IPS DF 4.7 (cell line): ENCODE measurements around the gene DDX49.
"Not testable (repeated sequence)": the region's sequence is repeated elsewhere in the genome, so short reads cannot be mapped to it uniquely, and the experiment has no call there.

Experiments used
- DNase-seq: peaks from one replicate; pipeline ENCODE4 v3.0.0-alpha.2; 2013; ENCODE audit warnings: low spot score; ENCODE audit errors: extremely low read depth

Gene DDX49

GRCh38 chr19:18910801-18911436 is 8.6 kb upstream of the DDX49 start:
- DNase-seq = no peak

DNA sequence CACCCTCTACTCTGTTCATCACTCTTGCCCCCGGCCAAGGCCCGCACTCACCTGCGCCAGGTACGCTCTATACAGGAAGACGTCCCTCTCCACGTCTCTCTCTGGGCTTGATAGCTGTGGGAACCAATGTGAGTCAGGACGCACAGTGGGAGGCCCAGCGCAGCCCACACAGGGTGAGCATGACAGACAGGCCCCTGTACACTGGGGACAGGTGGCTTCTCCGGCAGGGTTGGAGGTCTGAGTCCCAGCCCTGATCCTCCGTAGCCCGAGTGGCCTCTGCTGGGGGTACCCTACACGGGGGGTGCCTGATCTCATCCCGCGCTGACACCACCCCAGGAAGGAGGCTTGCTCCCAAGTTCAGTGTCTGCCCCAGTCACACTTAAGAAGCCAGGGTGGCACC is 6.6 kb upstream of the DDX49 start:
- no peak for DNase-seq

- DNase-seq = no peak
Observed at GRCh38 chr19:18913466-18913865, 6.0 kb upstream of the DDX49 start.

DNA sequence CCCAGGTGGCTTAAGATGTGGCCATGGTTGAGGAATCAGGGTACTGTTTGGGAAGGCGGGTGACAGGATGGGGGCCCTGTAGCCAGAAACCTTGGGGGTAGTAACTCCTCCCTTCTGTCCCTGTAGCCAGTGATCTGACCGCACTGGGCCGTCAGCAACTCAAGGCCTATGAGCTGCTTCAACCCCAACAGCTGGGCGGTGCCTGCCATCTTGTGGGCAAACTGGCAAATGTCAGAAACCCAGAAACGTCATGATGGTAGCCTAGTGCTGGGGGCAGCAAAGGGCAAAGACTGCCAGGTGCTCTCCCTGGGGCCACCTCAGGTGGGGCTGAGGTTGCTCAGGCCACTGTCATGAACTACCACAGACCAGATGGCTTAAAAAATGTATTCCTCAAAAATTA is 3.9 kb upstream of the DDX49 start:
- no peak for DNase-seq

- not testable (repeated sequence) for DNase-seq
Observed at GRCh38 chr19:18917593-18917992, 1.9 kb upstream of the DDX49 start.

DNA sequence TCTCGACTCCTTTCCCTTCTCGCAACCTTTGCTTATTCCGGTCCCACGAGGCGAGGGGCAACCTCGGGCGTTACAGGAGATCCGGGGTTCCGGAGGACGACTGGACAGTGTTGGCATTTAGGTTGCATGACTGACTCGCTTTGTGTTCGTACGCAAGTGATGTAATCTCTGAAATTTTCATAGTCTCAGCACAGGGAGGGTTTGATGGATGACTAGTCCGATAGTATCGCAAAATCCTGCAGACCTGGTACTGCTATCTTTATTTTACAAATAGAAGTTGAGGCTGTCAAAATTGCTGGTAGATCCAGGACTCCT is 342 bp downstream of the DDX49 start:
- DNase-seq = no peak

DNA sequence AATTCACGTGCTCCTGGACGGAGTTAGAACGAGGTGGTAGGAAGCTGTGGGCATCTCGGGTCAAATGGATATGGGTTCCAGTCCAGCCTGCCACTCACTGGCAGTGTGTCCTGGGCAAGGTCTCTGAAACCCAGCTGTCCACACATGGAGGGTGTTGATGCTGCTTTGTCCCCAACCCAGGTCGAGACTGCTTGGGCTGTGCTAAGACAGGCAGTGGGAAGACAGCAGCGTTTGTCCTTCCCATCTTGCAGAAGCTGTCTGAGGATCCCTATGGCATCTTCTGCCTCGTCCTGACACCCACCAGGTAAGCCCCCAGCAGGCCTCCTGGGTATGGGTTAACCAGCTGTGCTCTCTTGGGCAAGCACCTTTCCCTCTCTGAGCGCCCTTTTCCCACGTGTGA is 885 bp downstream of the DDX49 start:
- DNase-seq = no peak

GRCh38 chr19:18921593-18921992 is 2.1 kb downstream of the DDX49 start:
- no peak for DNase-seq

DNA sequence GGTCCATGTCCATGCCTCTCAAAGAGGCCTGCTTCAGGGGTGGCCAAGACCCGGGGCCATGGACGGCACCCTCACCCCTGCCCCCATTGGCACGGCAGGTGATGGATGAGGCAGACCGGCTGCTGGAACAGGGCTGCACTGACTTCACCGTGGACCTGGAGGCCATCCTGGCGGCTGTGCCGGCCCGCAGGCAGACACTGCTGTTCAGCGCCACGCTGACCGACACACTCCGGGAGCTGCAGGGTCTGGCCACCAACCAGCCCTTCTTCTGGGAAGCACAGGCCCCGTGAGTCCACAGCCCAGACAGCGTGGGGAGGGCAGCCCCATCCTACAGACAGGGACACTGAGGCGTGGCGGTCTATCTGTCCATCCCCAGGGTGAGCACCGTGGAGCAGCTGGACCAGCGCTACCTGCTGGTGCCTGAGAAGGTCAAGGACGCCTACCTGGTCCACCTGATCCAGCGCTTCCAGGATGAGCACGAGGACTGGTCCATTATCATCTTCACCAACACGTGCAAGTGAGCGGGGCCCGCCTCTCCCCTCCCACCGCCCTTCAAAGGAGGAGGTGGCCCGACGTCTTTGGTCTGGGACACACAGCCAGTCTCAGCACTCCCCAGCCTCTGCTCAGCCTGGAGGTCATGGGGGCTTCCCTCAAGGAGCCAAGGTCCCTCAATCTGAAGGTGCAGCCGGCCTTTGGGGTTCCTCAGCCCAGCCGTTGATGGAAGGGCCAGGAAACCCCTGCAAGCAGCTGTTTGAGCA is 2.9 kb downstream of the DDX49 start:
- DNase-seq = no peak

DNA sequence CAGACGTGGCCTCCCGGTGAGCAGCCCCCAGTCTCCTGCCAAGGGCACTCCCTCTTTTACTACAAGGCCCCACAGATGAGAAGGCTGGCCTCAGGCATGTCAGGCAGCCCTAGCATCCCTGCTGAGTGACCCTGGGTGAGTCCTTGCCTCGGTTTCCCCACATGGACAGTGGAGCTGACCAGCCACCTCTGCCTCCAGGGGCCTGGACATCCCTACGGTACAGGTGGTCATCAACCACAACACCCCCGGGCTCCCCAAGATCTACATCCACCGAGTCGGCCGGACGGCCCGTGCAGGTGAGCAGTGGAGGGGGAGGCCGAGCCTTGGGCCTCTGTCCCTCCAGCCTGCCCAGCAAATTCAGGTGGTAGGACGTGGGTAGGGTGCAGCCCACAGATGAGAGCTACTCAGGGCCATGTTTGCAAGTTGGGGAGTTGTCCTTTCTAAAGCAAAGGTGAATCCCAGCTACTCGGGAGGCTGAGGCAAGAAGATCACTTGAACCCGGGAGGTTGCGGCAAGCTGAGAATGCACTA is 5.2 kb downstream of the DDX49 start:
- no peak for DNase-seq

DNA sequence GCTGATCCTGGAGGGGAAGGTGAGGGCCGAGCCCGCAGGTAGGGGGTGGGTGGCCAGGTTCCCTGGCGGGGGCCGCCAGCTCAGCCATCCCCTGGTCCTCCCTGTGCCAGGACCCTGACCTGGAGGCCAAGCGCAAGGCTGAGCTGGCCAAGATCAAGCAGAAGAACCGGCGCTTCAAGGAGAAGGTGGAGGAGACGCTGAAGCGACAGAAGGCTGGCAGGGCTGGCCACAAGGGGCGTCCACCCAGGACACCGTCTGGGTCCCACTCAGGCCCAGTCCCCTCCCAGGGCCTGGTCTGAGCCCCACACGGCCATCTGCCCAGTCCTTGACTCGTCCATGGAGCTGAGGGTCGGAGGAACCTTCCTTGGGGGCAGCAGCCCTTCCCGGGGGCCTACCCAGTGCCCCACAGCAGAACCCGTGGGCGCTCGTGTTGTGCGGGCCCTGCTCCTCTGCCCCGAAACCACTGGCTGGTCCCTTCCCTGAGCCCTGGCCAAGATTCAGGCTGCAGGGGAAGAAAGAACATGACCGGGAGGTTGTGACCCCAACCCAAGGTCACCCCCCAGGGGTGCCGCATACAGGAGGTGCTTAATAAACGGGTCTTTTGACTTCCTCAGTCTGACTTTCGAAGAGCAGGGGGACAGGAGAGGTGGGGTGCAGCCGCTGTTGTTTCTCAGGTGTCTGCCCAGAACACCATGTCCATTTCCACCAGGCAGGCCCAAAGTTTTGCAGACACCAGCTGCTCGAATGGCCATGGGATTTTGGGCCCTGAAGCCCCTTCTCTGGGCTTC is 8.7 kb downstream of the DDX49 start:
- DNase-seq = no peak

- no peak for DNase-seq
Observed at GRCh38 chr19:18929311-18929710, 9.8 kb downstream of the DDX49 start.

DNA sequence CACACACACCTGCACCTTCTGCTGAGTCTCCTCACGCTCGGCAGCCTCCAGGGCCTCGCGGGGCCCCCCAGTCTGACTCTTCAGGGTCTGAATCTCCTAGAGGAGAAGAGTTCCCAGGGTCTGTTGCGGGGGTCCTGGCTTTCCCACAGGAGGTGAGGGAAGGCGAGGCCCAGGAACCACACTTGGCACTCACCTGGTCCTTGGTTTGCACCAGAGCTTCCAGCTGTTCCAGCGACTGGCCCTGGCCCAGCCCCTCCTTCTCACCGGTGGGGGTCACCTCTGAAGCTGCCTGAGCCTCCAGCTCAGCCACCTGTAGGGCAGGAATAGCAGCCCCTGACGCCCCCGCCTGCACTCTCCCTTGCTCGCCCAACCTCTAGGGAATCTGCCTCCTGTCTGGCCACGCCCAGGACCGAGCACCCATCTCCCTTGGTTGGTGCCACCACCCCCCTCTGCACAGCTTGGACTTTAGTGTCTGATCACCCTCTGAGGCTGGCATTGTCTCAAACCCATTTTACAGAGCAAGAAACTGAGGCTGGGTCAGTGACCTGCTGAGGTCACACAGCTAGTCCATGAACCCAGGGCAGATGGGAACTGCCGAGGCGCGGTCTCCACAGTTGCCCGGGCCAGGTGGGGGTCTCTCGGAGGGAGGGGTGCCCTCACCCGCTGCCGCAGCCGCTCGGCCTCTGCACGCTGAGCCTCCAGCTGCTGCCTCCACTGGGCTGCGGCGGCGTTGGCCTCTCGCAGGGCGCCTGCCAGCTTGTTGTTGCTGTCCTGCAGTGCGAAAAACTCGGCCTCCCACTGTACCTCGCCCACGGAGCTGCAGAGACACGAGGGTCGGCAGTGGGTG is 12.0 kb downstream of the DDX49 start:
- DNase-seq = no peak

- DNase-seq = peak; percentile 79
Observed at GRCh38 chr19:18932216-18932841, 12.8 kb downstream of the DDX49 start.

- no peak for DNase-seq
Observed at GRCh38 chr19:18933297-18933696, 13.8 kb downstream of the DDX49 start.

- DNase-seq = no peak
Observed at GRCh38 chr19:18939163-18939562, 19.6 kb downstream of the DDX49 start.

DNA sequence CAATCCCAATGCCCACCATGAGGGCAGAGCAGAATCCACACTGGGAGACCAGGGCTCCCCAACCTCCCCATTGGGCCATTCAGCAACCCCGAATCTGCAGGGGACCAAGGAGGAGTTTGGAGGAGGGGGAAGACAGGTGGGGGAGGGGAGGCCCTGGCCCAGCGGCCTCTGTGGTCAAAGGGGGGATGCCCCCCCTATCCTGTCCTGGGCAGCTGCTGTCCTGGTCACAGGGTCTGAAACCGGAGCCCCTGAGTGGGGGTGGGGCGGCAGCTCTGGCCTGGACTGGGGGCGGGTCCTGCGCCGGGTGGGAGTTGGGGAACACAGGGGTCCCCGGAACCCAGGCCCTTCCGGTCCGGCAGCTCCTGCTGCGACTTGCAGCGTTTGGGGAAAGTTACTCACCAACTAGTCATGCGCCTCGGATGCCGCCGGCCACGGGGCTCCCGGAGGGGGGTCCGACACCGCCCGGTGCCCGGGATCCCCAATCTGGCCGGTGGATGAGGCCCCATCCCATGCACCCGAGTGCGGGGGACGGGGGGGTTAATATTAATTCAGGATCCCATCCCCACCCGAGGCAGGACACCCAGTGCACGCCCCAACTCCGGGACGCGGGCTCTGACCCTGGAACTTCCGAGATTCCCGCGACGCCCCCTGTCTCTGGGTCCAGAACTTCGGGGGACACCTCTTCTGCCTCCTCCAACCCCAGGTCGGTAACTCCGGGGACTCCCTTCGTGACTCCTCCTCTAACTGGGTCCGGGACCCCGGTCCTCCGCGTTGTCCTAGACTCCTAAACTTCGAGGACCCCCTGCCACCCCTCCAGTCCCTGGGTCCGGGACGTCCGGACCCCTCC is 20.6 kb downstream of the DDX49 start:
- no peak for DNase-seq

GRCh38 chr19:18940769-18941627 is 21.5 kb downstream of the DDX49 start, which contains the start of gene HOMER3:
Gene HOMER3, minus strand, starts transcription at chr19:18941217. Its CDS starts 2,235 bp downstream, at chr19:18938982.
- DNase-seq = no peak
